ENCODE results near the gene ATP6V0E2. TPM values are rescaled to one million over a fixed set of nuclear protein-coding genes. Genes with fewer than 3 reads are reported as not detected.
"Not testable (repeated sequence)": the region's sequence is repeated elsewhere in the genome, so short reads cannot be mapped to it uniquely, and the experiment has no call there.

ATP6V0E2 gene
- total RNA-seq, 1 donor from 2014 or later = 3.6 TPM

DNA sequence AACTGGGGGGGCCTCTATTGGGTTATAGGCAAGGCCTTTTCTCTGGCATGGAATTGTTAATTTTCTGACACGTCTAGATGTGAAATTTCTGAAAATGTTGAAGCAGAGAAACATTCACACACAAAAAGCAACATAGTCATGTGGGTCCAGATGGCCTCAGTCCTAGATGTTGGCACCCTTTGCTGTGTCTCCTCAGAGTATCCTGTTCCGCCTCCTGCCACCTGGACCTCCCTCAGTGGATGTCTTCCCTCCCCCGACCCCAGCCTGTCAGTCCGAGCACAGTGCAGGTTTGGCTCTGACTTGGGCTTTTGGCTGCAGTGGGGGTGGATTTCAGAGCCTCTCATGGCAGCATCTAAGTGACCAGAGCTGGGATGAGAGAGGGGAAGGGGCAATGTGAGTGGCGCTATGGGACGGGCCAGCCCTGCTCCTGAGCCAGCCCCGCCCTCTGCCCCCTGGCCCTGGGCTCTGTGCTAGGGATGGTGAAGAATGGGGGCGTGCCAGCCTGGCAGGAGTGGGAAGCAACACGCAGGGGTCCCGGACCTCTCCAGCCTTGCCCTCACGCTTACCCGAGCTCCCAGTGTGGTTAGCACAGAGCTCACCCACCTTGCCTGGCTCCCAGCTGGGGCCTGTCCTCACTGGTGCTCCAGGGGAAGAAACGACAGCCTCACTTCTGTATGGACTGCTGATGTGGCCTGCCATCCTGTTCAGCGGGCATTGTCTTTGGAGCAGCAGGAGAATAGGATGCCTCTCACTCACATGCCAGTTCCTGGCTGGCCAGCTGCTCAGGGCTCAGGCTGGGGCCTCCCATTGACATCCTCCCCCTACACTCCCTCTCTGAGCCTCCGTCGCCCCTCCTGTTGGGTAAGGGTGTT lies 6.2 kb downstream of the ATP6V0E2 start:
- peak; percentile 19 for ATAC-seq

DNA sequence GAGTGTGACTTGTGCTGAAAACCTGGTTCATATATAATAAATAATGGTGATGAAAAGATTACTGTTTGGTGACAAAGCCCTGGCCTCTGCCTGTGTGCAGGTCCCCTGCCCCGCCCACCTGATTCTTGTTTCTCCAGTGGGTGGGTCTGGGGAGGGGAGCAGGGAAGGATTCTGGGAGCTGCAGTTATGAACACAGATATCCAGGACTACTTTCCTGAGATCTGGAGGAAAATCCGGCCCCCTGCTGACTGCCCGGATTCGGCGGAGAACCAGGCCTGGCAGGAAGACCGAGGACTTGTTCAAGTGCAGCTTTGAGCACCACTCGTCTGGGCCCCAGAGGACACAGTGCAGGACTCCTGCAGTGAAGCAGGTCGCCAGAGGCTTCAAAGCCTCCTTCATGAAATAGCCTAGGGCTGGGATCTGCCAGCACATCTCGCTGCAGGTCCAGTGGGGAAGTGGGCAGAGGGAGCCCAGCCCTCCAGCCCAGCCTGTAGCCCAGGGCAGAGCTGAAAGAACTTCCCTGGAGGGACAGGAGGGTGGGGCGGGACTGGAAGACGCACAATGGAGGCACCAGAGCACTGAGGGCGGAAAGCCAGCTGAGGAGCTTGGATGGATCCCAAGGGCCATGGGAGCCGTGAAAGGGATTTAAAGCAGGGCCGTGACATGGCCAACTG lies 7.0 kb downstream of the ATP6V0E2 start:
- no peak for ATAC-seq

DNA sequence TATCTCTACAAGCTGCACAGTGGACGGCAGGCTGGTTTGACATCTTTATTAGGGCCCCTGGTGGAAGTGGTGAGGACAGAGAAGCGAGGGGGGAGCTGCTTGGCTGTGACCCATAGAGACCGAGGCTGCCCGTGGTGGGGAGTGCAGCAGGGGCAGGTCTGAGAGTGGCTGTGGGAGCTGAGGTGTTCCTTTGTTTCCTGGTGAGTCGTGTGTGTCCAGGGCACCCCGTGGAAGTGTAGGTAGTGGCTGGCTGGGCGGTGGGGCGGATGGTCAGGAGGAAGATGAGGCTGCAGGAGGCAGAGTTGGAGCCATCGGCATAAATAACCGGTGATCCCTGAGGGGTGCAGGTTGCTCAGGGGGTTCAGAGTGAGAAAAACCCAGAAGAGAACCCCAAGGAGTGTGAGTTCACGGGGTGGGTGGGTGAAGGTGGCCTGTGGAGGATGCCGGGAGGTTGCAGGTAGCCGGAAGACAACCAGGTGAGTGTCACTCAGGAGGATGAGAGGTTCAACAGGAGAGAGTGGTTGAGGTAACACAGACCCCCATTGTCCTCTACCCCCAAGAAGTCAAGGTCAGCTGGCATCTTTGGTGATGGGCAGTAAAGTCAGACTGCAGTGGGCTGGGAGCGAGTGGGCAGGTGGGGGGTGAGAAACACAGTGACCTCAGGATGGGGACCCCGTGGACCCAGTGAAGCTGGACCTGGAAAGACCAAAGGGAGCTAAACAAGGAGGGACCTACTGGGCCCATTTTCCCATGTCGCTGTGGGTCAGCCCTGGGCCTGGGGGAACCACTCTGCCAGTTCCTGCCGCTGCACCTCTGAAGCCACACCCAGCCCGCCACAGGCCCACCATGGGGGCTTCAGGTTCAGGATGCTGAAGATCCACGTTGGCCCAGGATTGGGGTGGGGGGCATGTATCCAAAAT lies 7.8 kb downstream of the ATP6V0E2 start:
- ATAC-seq = no peak

DNA sequence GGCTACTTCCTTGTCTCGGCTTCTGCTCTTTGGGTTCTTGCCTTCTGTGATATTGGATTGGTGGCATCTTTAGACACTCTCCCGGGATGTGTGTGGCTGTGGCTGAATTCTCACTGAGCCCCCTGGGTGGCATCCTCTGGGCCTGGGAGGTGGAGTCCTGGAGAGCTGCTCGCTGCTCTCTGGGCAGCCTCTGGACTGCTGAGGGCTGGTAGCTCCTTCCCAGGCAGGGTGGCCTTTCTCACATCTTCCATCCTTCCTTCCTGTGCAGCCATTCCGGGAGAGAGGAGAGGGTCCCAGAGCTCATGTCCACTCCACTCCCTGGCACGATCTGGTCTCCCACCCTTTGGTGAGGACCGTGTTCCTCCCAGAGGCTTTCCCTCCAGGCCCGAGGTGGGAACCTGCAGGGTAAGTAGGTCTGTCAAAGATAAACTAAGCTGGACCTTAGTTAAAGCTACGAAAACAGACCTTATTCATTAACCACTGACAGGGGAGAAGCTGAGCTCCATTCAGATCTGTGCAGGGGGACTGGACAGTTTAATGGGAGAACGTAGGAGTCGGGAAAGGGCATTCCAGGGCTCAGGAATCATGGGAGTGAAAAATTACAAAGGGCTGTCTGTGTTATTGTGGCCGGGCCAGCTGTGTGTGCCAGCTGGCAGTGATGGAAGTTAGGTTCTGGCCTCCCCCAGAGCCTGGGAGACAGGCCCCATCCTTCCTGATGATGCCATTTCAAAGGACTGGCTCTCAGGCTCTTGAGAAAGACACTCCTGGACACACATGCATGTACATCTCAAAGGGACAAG lies 8.7 kb downstream of the ATP6V0E2 start:
- no peak for ATAC-seq

DNA sequence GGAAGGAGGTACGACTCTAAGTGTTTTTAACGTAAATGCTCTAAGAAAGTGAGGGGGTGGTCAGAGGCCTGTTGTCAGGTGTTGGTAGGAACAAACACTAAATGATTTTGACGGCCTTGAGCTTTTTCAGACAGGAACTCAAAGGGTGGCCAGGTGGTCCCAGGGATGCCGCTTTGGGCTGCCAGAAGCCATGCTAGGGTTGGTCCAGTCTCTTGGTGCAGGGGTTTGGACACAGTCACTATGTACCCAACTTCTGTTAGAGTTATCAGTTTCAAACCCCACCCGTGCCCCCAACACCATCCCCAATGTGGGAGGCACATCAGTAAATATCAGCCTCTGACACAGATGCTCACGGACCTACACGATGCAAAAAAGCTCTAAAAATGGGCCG lies 9.3 kb downstream of the ATP6V0E2 start:
- no peak for ATAC-seq

DNA sequence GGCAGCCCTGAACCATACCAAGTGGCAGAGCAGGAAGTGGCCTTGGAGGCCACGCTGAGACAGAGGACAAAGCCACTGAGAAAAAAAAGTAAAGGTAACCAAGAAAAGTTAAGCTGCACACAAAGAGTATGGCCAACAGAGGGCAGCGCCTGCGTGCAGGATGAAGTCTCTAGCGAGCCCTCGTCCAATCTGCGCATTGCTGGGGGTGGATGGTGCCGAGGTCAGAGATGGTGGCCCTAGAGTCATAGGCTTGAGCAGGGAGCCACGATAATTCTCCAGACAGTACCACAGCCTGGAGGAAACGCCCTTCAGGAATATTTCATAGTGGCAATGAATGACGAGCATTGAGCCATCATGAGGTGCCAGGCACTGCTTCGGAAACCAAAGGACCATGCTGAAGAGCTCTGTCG lies 9.7 kb downstream of the ATP6V0E2 start:
- ATAC-seq = peak; percentile 62

DNA sequence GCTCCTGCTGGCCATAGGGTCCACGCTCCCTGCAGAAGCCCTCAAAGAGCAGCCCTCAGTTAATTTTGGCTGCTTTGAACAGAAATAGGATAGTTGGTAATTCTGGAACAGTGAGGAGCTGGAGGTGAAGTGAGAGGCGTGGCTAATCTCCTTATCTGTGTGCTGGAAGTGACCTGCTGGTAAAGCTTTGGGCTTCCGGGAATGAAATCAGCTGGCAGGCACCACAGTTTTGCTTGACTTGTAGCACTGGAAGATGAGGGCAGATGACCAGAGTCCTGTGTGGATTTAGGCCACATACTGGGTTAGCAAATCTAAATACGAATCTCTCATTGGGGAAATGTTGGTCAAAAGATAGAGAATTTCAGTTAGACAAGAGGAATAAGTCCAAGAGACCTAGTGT lies 10.2 kb downstream of the ATP6V0E2 start:
- no peak for ATAC-seq

DNA sequence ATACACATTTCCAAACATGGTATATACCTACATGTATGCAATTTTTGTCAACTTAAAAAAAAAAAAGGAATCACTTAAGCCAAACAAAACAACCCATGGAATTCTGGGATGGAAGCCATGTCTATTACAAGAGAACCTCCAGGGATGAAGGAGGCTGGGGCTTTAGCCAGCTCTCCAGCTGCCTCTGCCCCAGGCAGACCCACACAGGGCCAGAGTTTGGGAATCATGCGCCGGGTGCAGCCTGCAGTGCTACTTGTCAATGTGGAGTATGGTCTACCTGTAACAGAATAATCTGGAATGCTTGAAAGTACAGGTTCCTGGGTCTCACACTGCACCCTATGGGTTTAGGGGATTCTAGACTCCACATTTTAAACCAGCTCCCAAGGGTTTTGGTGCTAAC lies 10.8 kb downstream of the ATP6V0E2 start:
- no peak for ATAC-seq

DNA sequence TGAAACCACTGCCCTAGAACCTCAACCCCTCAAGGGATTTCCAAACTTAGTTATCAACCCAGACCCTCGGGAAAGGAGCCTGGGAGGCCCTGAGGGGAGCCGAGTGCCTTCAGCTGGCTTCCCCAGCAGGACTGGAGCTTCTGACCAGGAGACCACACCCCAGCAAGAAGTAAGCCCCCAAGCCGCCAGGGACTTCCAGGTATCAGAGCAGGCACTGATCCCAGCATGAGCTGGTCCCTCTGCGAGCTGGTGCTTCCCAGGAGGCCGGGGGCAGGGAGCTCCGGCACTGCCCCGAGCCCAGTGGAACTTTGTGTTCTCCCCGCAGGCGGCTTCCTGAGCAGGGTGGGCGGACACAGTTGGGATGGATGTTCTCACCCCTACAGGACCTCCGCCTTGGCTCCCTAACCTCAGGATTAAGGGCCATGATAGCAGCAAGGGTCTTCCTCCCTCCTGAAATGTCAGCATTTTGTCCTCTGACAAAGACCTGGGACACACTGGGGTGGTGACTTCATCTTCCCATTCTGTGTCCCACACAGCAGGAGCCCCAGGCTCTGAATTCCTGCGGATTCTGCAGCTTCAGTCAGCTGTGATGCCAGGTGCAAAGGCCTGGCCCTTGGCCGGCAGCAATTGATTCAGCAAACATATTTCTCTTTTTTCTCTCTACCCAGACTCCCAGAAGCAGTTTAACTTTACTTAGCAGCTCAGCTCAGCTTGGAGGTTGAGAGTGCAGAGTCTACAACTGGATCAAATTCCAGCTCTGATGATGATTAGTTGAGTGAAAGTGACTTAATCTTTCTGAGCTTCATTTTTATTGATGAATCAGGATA lies 11.6 kb downstream of the ATP6V0E2 start:
- ATAC-seq = no peak

DNA sequence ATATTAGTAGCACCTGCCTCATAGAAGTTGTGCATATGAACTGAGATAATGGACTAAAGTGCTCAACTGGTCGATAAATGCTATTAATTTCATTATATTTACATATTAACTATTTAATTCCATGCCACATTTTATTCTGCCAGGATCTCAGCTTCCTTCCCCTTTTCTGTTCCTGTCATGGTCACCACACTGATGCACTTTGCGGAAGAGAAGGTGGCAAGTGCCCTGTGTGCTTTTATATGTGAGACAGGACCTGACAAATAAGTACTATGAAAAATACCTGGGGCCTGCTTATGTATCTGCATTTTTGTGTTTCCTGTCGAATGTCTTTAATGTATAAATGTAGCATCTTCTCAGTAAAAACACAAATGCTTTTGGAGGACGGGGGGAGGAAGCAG lies 12.2 kb downstream of the ATP6V0E2 start:
- ATAC-seq = no peak

DNA sequence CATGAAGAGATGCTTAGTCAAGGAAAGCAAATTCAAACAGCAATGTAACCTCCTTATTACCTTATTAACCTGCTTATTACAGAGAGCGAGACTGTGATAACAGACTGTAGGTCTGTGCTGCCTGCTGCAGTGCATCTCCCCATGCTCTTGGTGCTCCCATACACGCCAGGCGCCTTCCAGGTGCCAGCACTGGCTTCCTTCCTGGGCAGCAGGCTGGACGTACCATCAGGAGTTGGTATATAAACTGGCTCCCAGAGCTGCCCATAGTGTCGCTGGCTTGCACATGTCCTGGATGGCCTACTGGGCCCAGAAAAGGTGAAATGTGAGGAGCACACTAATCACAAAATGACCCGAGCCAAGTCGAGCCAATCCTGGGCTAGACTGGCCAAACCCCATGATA lies 13.5 kb downstream of the ATP6V0E2 start:
- ATAC-seq = no peak

DNA sequence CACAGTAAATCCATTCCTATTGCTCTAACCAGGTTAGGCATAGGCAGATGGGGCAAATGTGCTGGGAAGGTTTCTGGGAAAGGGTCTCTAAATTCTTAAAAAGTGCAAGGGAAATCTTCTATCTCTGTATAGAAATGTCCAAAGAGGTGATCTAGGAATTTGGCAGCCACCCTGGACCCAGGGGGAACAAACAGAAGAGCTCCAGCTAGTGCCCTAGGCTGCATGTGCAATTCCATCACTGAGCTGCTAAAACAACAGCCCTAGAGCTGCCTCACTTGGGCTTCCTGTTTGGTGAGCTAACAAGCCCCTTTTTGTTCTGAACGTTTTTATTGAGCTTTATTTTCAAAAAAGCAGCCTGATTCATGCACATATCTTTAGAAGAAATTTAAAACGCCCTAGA lies 16.9 kb downstream of the ATP6V0E2 start:
- not testable (repeated sequence) for ATAC-seq

DNA sequence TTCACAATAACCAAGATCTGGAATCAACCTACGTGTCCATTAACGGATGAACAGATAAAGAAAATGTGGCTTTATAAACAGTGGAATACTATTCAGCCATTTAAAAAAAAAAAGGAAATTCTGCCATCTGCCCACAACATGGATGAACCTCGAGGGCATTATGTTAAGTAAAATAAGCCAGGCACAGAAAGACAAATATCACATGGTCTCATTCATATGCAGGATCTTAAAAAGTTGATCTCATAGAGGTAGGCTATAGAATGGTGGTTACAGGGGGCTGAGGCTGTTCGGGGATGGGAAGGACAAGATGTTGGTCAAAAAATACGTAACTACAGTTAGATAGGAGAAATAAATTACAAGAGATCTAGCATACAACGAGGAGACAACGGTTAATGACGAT lies 21.2 kb downstream of the ATP6V0E2 start:
- ATAC-seq = not testable (repeated sequence)

DNA sequence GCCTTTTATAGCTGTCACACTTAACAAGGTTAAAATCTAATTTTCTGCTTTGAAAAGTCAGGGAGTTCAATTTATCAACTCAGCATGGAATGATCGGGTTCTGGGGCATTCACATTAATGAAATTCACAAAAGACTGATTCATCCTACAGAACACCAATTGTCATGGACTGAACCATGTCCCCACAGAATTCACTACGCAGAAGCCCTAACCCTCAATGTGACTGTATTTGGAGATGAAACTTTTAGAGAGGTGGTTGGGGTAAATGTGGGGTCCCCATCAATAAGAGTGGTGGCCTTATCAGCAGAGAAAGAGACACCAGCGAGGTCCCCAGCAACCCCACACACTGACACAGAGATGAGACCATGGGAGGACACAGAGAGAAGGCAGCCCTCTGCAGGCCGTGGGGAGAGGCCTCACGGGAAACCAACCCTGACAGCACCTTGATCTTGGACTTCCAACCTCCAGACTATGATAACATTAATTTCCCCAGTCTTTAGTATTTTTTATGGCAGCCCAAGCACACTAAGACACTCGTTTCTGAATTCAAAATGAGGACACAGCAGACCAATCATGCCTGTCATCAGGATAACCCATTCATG lies 34.1 kb downstream of the ATP6V0E2 start:
- ATAC-seq = not testable (repeated sequence)

DNA sequence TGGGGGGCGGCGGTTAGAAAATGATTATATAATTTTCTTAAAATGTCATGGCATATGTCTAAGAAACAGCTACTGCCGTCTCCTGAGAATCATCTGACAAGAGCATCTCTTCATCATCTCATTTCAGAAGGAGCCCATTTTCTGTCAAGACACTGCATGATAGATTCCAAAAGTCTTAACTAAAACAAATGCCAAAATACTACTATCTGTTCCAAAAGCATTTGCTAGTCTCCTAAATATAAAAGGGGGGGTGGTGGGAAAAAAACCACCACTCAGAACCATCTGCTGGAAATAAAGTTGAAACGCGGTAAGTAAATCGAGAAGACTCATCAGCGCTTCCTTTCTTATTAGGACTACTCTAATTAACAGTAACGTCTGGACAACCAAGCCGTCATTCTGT lies 36.5 kb downstream of the ATP6V0E2 start:
- ATAC-seq = not testable (repeated sequence)

DNA sequence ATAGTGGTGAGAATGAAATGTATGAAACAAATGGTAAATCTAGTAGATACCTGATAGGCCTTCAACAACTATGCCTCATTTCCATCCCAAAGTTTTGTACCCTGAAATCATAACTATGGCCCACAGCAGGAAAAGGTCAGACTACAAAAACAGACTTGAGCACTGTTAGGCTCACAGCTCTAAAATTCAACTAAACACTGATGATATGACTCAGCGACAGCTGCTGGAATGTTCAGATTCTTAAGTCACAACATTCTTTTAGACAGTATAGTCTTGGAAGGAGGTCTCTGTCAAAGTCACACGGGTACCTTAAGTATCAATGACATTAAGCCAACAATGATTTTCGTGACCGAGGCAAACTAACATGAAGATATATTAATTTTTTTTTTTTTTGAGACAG lies 38.4 kb downstream of the ATP6V0E2 start:
- ATAC-seq = not testable (repeated sequence)

DNA sequence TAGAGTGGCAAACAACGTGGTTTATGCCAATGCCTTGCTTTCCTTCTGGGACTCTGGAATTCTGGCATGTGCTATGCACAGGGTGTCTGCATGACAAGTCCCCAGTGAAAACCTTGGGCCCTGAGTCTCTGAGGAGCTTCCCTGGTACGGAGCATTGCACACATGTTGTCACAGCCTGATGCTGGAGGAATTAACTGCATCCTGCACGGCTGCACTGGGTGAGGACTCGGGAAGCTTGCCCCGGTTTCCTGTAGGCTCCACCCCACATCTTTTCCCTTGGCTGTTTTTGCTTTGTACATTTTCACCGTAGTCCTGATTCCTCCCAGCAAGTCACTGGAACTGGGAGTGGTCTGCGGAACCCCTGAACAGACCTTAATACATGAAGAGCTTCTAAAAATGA lies 52.6 kb downstream of the ATP6V0E2 start:
- ATAC-seq = not testable (repeated sequence)
